SU-DHL-6 (cell line): ENCODE results near the gene SLC25A6.
"Not testable (repeated sequence)": the region's sequence is repeated elsewhere in the genome, so short reads cannot be mapped to it uniquely, and the experiment has no call there.

Source experiments
- H2AFZ ChIP-seq: fragments of 200-600 bp; sonication (generic); 2 replicates; pipeline ENCODE4 v1.6.1; 2014; ENCODE audit warnings: low read depth, mild to moderate bottlenecking, moderate library complexity, mixed read lengths, antibody characterized with exemption, low read length; ENCODE audit not compliant: severe bottlenecking
- H3F3A ChIP-seq: fragments of 200-600 bp; shearing (Covaris generic); 2 replicates; pipeline ENCODE4 v1.6.0; 2016; ENCODE audit warnings: antibody characterized with exemption, mild to moderate bottlenecking; ENCODE audit not compliant: insufficient read depth
- H3K27ac ChIP-seq: fragments of 200-600 bp; sonication (generic); 2 replicates; pipeline ENCODE4 v1.5.1; 2016; ENCODE audit warnings: low read depth, mild to moderate bottlenecking, low read length, moderate library complexity, mixed read lengths
- H3K27me3 ChIP-seq: fragments of 200-600 bp; sonication (generic), shearing (Covaris generic); 2 replicates; pipeline ENCODE4 v1.6.0; 2014; ENCODE audit warnings: mild to moderate bottlenecking, low read length
- H3K36me3 ChIP-seq: fragments of 200-600 bp; sonication (generic); 2 replicates; pipeline ENCODE4 v1.6.1; 2014; ENCODE audit warnings: mild to moderate bottlenecking, low read length, mixed read lengths
- H3K4me2 ChIP-seq: fragments of 300-600, 200-600 bp; shearing (Covaris generic), sonication (generic); 2 replicates; pipeline ENCODE4 v1.6.0; 2014; ENCODE audit warnings: low read length, low read depth, mild to moderate bottlenecking; ENCODE audit not compliant: poor library complexity, severe bottlenecking
- H3K4me3 ChIP-seq: fragments of 200-600 bp; sonication (generic); 2 replicates; pipeline ENCODE4 v1.5.1; 2014; ENCODE audit warnings: antibody characterized with exemption, low read length, mild to moderate bottlenecking, mixed read lengths; ENCODE audit not compliant: insufficient read depth, poor library complexity, severe bottlenecking
- H3K79me2 ChIP-seq: fragments of 200-600 bp; sonication (generic); 2 replicates; pipeline ENCODE4 v1.6.1; 2014; ENCODE audit warnings: mild to moderate bottlenecking, low read length, moderate library complexity; ENCODE audit not compliant: insufficient read depth
- H3K9ac ChIP-seq: fragments of 200-600 bp; sonication (generic); 2 replicates; pipeline ENCODE4 v1.7.0; 2014; ENCODE audit warnings: mild to moderate bottlenecking, low read length
- H3K9me2 ChIP-seq: fragments of 200-600 bp; sonication (generic); replicated peaks from 2 replicates; pipeline ENCODE4 v1.6.1; 2014; ENCODE audit warnings: low read length; ENCODE audit not compliant: insufficient read depth
- H3K9me3 ChIP-seq: fragments of 200-600 bp; sonication (generic); 2 replicates; pipeline ENCODE4 v1.6.1; 2014; ENCODE audit warnings: low read length, mixed read lengths; ENCODE audit not compliant: insufficient read depth
- H4K20me1 ChIP-seq: fragments of 200-600 bp; sonication (generic); 2 replicates; pipeline ENCODE4 v1.6.1; 2014; ENCODE audit warnings: low read depth, mild to moderate bottlenecking, antibody characterized with exemption, low read length, moderate library complexity, mixed read lengths
- CTCF ChIP-seq: fragments of 200-600 bp; sonication (generic); IDR thresholded peaks from one replicate; pipeline ENCODE4 v1.5.1; 2017; ENCODE audit warnings: antibody characterized with exemption, mild to moderate bottlenecking, low read length, moderate library complexity; ENCODE audit not compliant: insufficient read depth, poor library complexity, severe bottlenecking
- EZH2phosphoT487 ChIP-seq: fragments of 200-600 bp; sonication (generic), shearing (Covaris generic); conservative IDR thresholded peaks from 2 replicates; pipeline ENCODE4 v1.6.1; 2018; ENCODE audit warnings: mild to moderate bottlenecking, antibody characterized with exemption, low read length, moderate library complexity, mixed read lengths

The SLC25A6 gene

GRCh38 chrX:1412551-1413161 is 20.7 kb upstream of the SLC25A6 start:
- no peak overlapping the region for H3K27ac ChIP-seq

DNA sequence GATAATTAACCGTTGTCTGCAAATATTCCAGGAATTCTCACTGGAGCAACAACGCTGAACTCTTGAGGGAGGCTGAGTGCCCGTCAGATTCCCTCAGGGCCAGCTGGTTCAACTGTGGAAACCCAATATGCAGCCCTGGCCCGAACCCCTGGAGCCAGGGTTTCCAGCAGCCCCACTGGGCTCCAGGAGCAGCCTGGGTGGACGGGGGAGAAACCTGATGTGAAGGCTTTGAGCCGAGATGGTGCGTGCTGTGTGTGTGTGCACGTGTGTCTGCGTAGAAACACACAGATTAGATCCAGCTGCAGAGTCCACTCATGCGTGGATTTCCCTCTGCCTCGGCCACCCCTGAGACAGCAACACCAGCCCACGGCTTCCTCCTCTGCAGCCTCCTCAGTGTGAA is 19.4 kb upstream of the SLC25A6 start:
- H4K20me1 ChIP-seq = no peaks in the 10 kb centered on the region
- H3K9me2 ChIP-seq = no peaks in the 10 kb centered on the region
- no peaks in the 10 kb centered on the region for H3K36me3 ChIP-seq
- H3K9me3 ChIP-seq = no peaks in the 10 kb centered on the region
- no peaks in the 10 kb centered on the region for H3F3A ChIP-seq
- H3K79me2 ChIP-seq = no peaks in the 10 kb centered on the region
- TF ChIP-seq EZH2phosphoT487 (no peak), CTCF (no peak)
- no peak overlapping the region for H2AFZ ChIP-seq
- no peak overlapping the region for H3K4me2 ChIP-seq
- H3K4me3 ChIP-seq = no peak overlapping the region
- H3K27me3 ChIP-seq = no peaks in the 10 kb centered on the region
- no peak overlapping the region for H3K27ac ChIP-seq
- no peak overlapping the region for H3K9ac ChIP-seq

More at GRCh38 chrX:1412551-1413161, 20.7 kb upstream of the SLC25A6 start:
- no peaks in the 10 kb centered on the region for H3K9me3 ChIP-seq
- no peak overlapping the region for H3K4me2 ChIP-seq
- no peak overlapping the region for H2AFZ ChIP-seq
- no peaks in the 10 kb centered on the region for H3K27me3 ChIP-seq
- no peak overlapping the region for H3K9ac ChIP-seq
- no peak for TF ChIP-seq EZH2phosphoT487
- no peaks in the 10 kb centered on the region for H3K36me3 ChIP-seq
- no peak overlapping the region for H3K4me3 ChIP-seq
- no peaks in the 10 kb centered on the region for H3K79me2 ChIP-seq
- H3K9me2 ChIP-seq = no peaks in the 10 kb centered on the region
- H3F3A ChIP-seq = no peaks in the 10 kb centered on the region
- H4K20me1 ChIP-seq = no peaks in the 10 kb centered on the region

- Histone ChIP-seq H3K9ac (no peak overlapping the region), H3K9me2 (no peaks in the 10 kb centered on the region), H2AFZ (no peak overlapping the region), H3K27ac (no peak overlapping the region), H3F3A (no peaks in the 10 kb centered on the region), H3K4me2 (no peak overlapping the region), H3K27me3 (no peaks in the 10 kb centered on the region), H3K79me2 (no peaks in the 10 kb centered on the region), H3K4me3 (no peak overlapping the region), H3K9me3 (no peaks in the 10 kb centered on the region), H4K20me1 (no peaks in the 10 kb centered on the region), H3K36me3 (no peaks in the 10 kb centered on the region)
- no peak for TF ChIP-seq EZH2phosphoT487
Observed at GRCh38 chrX:1407035-1407434, 15.1 kb upstream of the SLC25A6 start.

- not testable (repeated sequence) for H3K9me2 ChIP-seq, H3K27me3 ChIP-seq, H3K36me3 ChIP-seq, H2AFZ ChIP-seq, H4K20me1 ChIP-seq, H3K4me2 ChIP-seq, H3K79me2 ChIP-seq, H3K27ac ChIP-seq, H3K4me3 ChIP-seq, H3K9ac ChIP-seq, H3K9me3 ChIP-seq, H3F3A ChIP-seq
Observed at GRCh38 chrX:1405769-1406168, 13.9 kb upstream of the SLC25A6 start.

GRCh38 chrX:1403867-1404266 is 12.0 kb upstream of the SLC25A6 start:
- not testable (repeated sequence) for H3K27ac ChIP-seq, H3F3A ChIP-seq, H3K36me3 ChIP-seq, H4K20me1 ChIP-seq, H3K9ac ChIP-seq, H3K4me3 ChIP-seq, H3K4me2 ChIP-seq, H3K9me2 ChIP-seq, H3K9me3 ChIP-seq, H2AFZ ChIP-seq, H3K27me3 ChIP-seq, H3K79me2 ChIP-seq
